GM19043 (cell line): ENCODE results near the gene IGF2BP2.

Source experiments
- ATAC-seq: cut with Tn5 transposase; IDR thresholded peaks from one replicate; pipeline ENCODE4 v1.9.1; 2021; ENCODE audit warnings: low read depth; ENCODE audit not compliant: unreplicated experiment

Gene IGF2BP2

DNA sequence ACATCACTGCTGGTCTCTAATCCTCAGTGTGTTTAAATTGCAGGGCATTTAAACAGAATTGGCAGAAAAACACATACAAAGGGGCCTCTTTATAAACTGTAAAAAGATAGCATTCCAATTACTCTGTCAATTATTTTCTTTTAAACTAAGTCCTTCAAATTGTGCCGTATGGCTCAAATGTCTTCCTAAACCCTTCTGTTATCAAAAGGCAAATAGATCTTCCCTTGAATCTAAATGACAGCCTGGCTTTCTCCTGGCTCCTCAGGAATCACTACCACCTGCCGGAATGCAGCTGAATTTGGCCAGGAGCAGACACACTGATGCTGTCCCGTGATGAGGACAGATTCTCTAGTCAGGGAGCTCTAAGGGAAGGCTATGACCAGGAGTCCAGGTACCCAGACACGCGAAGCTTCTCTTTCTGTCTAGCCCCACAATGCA lies 85.6 kb downstream of the IGF2BP2 start:
- ATAC-seq, result no peak

- ATAC-seq, result no peak
Measured at GRCh38 chr3:185737740-185738680, 86.8 kb downstream of the IGF2BP2 start.

- ATAC-seq, result no peak
Measured at GRCh38 chr3:185737020-185737419, 87.8 kb downstream of the IGF2BP2 start.

DNA sequence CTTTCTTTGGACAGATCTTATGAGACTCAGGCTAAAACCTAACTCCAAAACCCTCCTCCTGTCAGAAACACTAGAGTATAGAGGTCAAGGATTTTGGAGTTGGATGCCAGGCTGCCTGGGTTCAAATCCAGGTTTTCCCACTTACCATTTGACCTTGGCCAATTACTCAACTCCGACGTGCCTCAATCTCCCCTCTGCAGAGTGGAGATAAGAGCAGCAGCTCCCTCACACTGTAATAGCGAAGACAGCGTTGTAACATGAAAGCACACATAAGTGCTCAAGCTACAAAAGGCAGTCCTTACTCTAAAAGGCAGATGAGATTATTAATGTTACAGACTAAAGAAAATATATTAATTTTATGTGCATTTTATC lies 90.1 kb downstream of the IGF2BP2 start:
- no peak for ATAC-seq

GRCh38 chr3:185733980-185734724 lies 90.7 kb downstream of the IGF2BP2 start:
- no peak for ATAC-seq

- no peak for ATAC-seq
Measured at GRCh38 chr3:185732782-185733181, 92.1 kb downstream of the IGF2BP2 start.

- no peak for ATAC-seq
Measured at GRCh38 chr3:185730550-185730949, 94.3 kb downstream of the IGF2BP2 start.

- no peak for ATAC-seq
Measured at GRCh38 chr3:185729337-185730055, 95.3 kb downstream of the IGF2BP2 start.

GRCh38 chr3:185728630-185729336 lies 96.1 kb downstream of the IGF2BP2 start:
- no peak for ATAC-seq

- no peak for ATAC-seq
Measured at GRCh38 chr3:185727873-185728272, 97.0 kb downstream of the IGF2BP2 start.

DNA sequence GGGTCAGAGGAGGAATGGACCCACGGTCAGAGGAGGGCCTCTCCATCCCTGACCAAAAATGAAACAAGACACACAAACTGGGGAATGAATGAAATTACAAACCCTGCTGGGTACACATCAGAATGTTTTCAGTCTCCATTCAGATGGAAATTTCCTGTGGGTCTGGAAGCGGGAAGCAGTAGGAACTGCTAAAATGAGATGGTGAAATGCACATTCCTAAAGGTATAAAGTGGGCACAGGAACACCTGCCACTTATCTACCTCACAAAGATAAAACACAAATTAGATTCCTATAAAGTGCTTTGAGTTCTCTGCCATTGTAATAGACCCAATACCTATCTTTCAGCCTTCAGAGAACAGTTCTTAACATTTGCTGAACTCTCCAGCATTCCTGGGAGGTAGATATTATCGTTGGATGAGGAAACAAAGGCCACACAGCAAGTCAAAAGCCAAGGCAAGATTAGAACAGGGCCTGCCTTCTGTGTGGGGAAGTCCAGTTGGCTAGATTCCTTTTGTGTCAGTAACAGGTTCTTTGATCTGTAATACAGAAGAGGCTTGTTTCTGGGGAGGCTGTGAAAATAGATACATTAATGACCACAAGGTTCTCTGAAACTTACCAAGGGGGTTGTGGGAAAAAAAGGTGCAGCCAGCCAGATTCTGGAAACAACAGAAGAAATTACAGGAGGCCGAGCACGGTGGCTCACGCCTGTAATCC lies 98.4 kb downstream of the IGF2BP2 start:
- ATAC-seq, result no peak

- no peak for ATAC-seq
Measured at GRCh38 chr3:185724761-185725160, 100.1 kb downstream of the IGF2BP2 start.

GRCh38 chr3:185724251-185724650 lies 100.6 kb downstream of the IGF2BP2 start:
- ATAC-seq, result no peak

DNA sequence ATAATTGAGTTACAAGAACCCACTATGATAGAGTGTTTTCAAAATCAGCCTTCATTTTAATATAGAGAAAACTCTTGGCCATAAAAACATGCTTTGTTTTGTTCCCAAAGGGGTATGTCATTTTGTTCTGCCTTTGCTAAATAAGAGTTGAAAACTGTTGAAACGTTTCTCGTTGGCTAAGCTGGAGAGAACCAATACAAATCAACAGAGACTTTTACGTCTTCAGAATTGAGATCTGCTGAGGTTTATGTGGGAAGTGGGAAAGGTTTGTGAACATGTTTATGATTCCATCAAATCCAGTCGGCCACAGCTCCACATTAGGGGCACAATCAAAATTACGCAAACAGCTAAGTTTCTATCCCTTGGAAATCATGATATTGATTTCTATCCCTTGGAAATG lies 102.0 kb downstream of the IGF2BP2 start:
- no peak for ATAC-seq

GRCh38 chr3:185721970-185722369 lies 102.9 kb downstream of the IGF2BP2 start:
- ATAC-seq, result no peak

GRCh38 chr3:185720326-185720725 lies 104.5 kb downstream of the IGF2BP2 start:
- ATAC-seq, result no peak

GRCh38 chr3:185718736-185719593 lies 105.9 kb downstream of the IGF2BP2 start:
- ATAC-seq, result no peak

GRCh38 chr3:185717627-185718402 lies 107.0 kb downstream of the IGF2BP2 start:
- ATAC-seq, result no peak
